Vagina (tissue), 2 donors: ENCODE data around the gene CNTNAP3B.
"Not testable (repeated sequence)": the region's sequence is repeated elsewhere in the genome, so short reads cannot be mapped to it uniquely, and the experiment has no call there.

ENCODE experiments used
- POLR2A ChIP-seq, 2 donors: fragments of 450-650 bp; IDR thresholded peaks; one replicate each; pipeline ENCODE4 v1.6.1; 2017; ENCODE audit warnings: antibody characterized with exemption in 2 of 2, mild to moderate bottlenecking in 2 of 2, moderate library complexity in 2 of 2
- TF ChIP-seq, protein P1 (sequence below), 3 experiments: fragments of 450-650 bp in 2 of 3; fragments of 200-600 bp in 1 of 3; sonication (generic) in 1 of 3; IDR thresholded peaks; one replicate each; pipeline ENCODE4 v1.5.1; 2017 to 2019; ENCODE audit warnings: antibody characterized with exemption in 3 of 3, mild to moderate bottlenecking in 2 of 3, moderate library complexity in 2 of 3

DNA sequence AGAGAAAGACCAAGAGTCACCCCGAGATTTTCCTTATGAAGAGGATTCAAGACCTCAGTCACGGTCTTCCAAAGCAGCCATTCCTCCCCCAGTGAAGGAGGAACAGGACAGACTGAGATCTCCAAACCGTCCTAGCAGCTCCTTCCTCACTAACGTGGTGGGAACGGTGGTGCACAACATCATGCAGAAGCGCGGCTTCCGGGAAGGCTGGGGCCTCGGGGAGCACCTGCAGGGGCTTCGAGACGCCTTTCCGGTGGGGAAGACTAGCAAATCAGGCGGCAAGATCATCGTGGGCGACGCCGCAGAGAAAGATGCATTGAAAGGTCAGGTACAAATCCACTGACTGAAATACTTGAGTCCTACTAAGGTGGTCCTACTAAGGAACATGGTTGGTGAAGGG is 154.3 kb downstream of the CNTNAP3B start:
- TF ChIP-seq POLR2A (IDR thresholded peaks at IDR 0.05) = not testable (repeated sequence)
- TF ChIP-seq, protein P1, sequence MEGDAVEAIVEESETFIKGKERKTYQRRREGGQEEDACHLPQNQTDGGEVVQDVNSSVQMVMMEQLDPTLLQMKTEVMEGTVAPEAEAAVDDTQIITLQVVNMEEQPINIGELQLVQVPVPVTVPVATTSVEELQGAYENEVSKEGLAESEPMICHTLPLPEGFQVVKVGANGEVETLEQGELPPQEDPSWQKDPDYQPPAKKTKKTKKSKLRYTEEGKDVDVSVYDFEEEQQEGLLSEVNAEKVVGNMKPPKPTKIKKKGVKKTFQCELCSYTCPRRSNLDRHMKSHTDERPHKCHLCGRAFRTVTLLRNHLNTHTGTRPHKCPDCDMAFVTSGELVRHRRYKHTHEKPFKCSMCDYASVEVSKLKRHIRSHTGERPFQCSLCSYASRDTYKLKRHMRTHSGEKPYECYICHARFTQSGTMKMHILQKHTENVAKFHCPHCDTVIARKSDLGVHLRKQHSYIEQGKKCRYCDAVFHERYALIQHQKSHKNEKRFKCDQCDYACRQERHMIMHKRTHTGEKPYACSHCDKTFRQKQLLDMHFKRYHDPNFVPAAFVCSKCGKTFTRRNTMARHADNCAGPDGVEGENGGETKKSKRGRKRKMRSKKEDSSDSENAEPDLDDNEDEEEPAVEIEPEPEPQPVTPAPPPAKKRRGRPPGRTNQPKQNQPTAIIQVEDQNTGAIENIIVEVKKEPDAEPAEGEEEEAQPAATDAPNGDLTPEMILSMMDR (IDR thresholded peaks at IDR 0.05) = not testable (repeated sequence)
